ENCODE results near the gene ZSCAN2. TPM values are rescaled to one million over a fixed set of nuclear protein-coding genes. Genes with fewer than 3 reads are reported as not detected.

ZSCAN2 gene
- total RNA-seq, 4 donors from 2014 or later, result 6.1 to 10.3 (median 8.6) TPM

DNA sequence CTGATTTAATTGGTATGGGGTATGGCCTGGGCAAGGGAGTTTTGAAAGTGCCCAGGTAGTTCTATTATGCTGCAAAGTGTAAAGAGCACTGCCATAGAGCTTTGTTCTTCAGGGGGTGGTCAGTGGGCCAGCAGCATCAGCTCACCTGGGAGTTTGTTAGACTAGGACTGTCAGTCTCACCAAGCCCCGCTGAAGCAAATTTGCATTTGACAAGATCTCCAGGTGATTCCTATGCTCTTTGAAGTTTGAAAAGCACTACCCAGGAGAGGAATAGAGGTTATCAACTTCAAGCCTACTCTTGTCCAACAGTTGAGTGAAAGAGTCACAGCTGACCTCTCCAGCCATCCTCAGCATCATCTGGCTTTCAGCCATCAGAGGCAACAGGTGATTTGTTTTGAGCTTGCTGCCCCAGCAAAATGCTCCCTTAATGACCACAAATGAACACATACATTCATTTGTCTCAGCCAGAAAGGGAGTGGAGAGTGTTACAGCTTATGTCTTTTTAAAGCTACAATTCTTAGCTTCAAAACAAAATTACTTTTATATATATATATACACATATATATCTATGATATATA lies 8.0 kb downstream of the ZSCAN2 start:
- peaks cover 6% of the 10 kb centered on the region in 2 donors for H3K4me1 ChIP-seq
- intact Hi-C loops (cut with DNase I; ENCODE audit: low total_unique reads) (no loop called here), in situ Hi-C loops (cut with MboI; ENCODE audit: low sequenced_read_pairs in 4 of 4) (no loop called here)
- TF ChIP-seq CTCF (IDR thresholded peaks at IDR 0.05 in 4 of 5, conservative IDR thresholded peaks at IDR 0.05 in 1 of 5), result no peak
- no peak for TF ChIP-seq POLR2A (IDR thresholded peaks at IDR 0.05)
- peaks cover 0 to 7% of the 10 kb centered on the region in 2 donors for H3K36me3 ChIP-seq
- no peak for ATAC-seq
- no peak overlapping the region for H3K27ac ChIP-seq
- H3K9me3 ChIP-seq, result no peaks in the 10 kb centered on the region
- H3K27me3 ChIP-seq, result no peaks in the 10 kb centered on the region
- no peak for DNase-seq
- H3K4me3 ChIP-seq, result no peak overlapping the region

DNA sequence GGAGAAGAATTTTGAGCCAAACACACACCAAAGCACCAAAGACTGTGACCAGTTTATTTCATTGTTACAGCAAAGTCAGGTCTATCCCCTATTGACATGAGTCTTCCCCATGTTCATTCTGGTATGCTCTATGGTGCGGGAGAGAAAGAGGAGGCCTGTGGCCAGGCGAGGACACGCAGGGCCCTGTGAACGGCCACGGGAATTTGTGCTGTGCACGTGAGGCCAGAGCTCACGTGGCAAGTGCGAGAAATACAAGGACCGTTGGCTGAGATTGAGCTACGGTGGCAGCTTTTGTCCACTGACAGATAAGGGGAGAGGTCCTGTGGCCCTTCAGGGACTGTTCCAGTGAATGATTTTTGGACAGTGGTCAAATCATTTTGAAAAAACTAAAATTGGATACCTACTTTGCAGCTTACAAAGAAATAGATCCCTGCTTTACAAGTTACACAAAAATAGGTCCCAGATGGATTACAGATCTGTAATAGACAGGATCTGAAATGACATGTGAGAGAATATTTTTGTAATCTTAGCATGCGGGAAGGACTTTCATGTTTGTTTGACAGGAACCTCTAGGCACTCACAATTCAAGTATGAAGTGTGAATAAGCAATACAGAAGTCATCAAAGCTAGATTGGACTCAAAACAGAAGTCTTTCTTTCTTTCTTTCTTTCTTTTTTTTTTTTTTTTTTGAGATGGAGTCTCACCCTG lies 9.2 kb downstream of the ZSCAN2 start:
- Histone ChIP-seq H3K36me3 (no peaks in the 10 kb centered on the region), H3K4me3 (no peak overlapping the region), H3K27ac (peak overlapping the region; percentile 45 to 68 (median 56)), H3K9me3 (no peaks in the 10 kb centered on the region), H3K4me1 (peaks cover 6% of the 10 kb centered on the region in 2 donors), H3K27me3 (no peaks in the 10 kb centered on the region)
- ATAC-seq, result peak; percentile 54 to 85
- intact Hi-C loops (cut with DNase I; ENCODE audit: low total_unique reads) (no loop called here), in situ Hi-C loops (cut with MboI; ENCODE audit: low sequenced_read_pairs in 4 of 4) (no loop called here)
- no peak for DNase-seq
- TF ChIP-seq POLR2A (IDR thresholded peaks at IDR 0.05) (no peak), CTCF (IDR thresholded peaks at IDR 0.05 in 4 of 5, conservative IDR thresholded peaks at IDR 0.05 in 1 of 5) (no peak)

GRCh38 chr15:84611631-84612030 lies 10.8 kb downstream of the ZSCAN2 start:
- Histone ChIP-seq H3K9me3 (no peaks in the 10 kb centered on the region), H3K4me1 (peaks cover 4 to 6% of the 10 kb centered on the region in 2 donors), H3K36me3 (no peaks in the 10 kb centered on the region), H3K4me3 (no peak overlapping the region), H3K27me3 (no peaks in the 10 kb centered on the region), H3K27ac (no peak overlapping the region)
- intact Hi-C loops (cut with DNase I; ENCODE audit: low total_unique reads) (no loop called here), in situ Hi-C loops (cut with MboI; ENCODE audit: low sequenced_read_pairs in 4 of 4) (no loop called here)
- TF ChIP-seq POLR2A (IDR thresholded peaks at IDR 0.05), result no peak
- no peak for TF ChIP-seq CTCF (IDR thresholded peaks at IDR 0.05 in 4 of 5, conservative IDR thresholded peaks at IDR 0.05 in 1 of 5)
- no peak for ATAC-seq
- no peak for DNase-seq

- TF ChIP-seq POLR2A (IDR thresholded peaks at IDR 0.05) (no peak), CTCF (IDR thresholded peaks at IDR 0.05 in 4 of 5, conservative IDR thresholded peaks at IDR 0.05 in 1 of 5) (no peak)
- peaks cover 3 to 18% of the 10 kb centered on the region in 2 donors for H3K4me1 ChIP-seq
- peaks cover 3 to 8% of the 10 kb centered on the region in 2 donors for H3K36me3 ChIP-seq
- no peak for ATAC-seq
- H3K4me3 ChIP-seq, result no peak overlapping the region
- peaks cover 0 to 4% (median under 1%) of the 10 kb centered on the region in 3 donors for H3K9me3 ChIP-seq
- H3K27me3 ChIP-seq, result no peaks in the 10 kb centered on the region
- in situ Hi-C loops (cut with MboI; ENCODE audit: low sequenced_read_pairs in 4 of 4) (no loop called here), intact Hi-C loops (cut with DNase I; ENCODE audit: low total_unique reads) (no loop called here)
- no peak for DNase-seq
- peak overlapping the region in 1 of 4 donors; percentile 14 for H3K27ac ChIP-seq
Observed at GRCh38 chr15:84616235-84616634, 15.4 kb downstream of the ZSCAN2 start.
